Measurements from ENCODE around the gene CFAP47.

CFAP47 gene

GRCh38 chrX:36241397-36241796 is 321.9 kb downstream of the CFAP47 start:
- H3K4me3 ChIP-seq (ENCODE audit: low read depth, low read length) = no peak overlapping the region
- no peak for DNase-seq (ENCODE audit: low read depth)
- TF ChIP-seq CTCF (IDR thresholded peaks at IDR 0.05; ENCODE audit: insufficient read depth, low read depth, low read length, missing control alignments) = no peak

DNA sequence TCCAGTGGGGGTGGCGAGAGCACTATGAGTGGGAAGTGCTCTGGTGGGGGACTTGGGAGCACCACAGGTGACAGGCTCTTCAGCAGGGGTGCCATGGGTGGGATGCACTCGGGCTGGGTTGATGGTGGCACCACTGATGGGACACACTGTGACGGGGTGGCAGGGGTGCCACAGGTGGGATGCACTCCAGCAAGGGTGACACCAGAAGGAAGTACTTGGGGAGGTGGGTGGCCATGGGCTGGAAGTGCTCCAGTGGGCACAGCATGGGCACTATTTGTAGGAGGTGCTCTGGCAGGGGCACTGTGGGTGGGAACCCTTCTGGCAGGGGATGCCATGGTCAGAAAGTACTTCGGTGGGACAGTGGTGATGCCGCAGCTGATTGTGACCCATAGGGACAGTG is 346.6 kb downstream of the CFAP47 start:
- TF ChIP-seq CTCF (IDR thresholded peaks at IDR 0.05; ENCODE audit: insufficient read depth, low read depth, low read length, missing control alignments) = no peak
- DNase-seq (ENCODE audit: low read depth) = no peak
- no peak overlapping the region for H3K4me3 ChIP-seq (ENCODE audit: low read depth, low read length)

GRCh38 chrX:36310136-36310535 is 390.6 kb downstream of the CFAP47 start:
- no peak for TF ChIP-seq CTCF (IDR thresholded peaks at IDR 0.05; ENCODE audit: insufficient read depth, low read depth, low read length, missing control alignments)
- H3K4me3 ChIP-seq (ENCODE audit: low read depth, low read length) = no peak overlapping the region
- DNase-seq (ENCODE audit: low read depth) = no peak

- no peak for TF ChIP-seq CTCF (IDR thresholded peaks at IDR 0.05; ENCODE audit: insufficient read depth, low read depth, low read length, missing control alignments)
- no peak for DNase-seq (ENCODE audit: low read depth)
- H3K4me3 ChIP-seq (ENCODE audit: low read depth, low read length) = no peak overlapping the region
These were observed 394.8 kb downstream of the CFAP47 start for GRCh38 chrX:36314303-36314702.

- H3K4me3 ChIP-seq (ENCODE audit: low read depth, low read length) = no peak overlapping the region
- no peak for TF ChIP-seq CTCF (IDR thresholded peaks at IDR 0.05; ENCODE audit: insufficient read depth, low read depth, low read length, missing control alignments)
- DNase-seq (ENCODE audit: low read depth) = no peak
These were observed 415.0 kb downstream of the CFAP47 start for GRCh38 chrX:36334572-36334971.

GRCh38 chrX:36336751-36337150 is 417.2 kb downstream of the CFAP47 start:
- no peak overlapping the region for H3K4me3 ChIP-seq (ENCODE audit: low read depth, low read length)
- no peak for TF ChIP-seq CTCF (IDR thresholded peaks at IDR 0.05; ENCODE audit: insufficient read depth, low read depth, low read length, missing control alignments)
- no peak for DNase-seq (ENCODE audit: low read depth)

- no peak overlapping the region for H3K4me3 ChIP-seq (ENCODE audit: low read depth, low read length)
- DNase-seq (ENCODE audit: low read depth) = no peak
- no peak for TF ChIP-seq CTCF (IDR thresholded peaks at IDR 0.05; ENCODE audit: insufficient read depth, low read depth, low read length, missing control alignments)
These were observed 424.8 kb downstream of the CFAP47 start for GRCh38 chrX:36344301-36344700.

Data from GM12865 (cell line).